Measurements from ENCODE around the gene OSM.
A peak's percentile ranks its signal among the peaks of the same experiment; 100 is the strongest.
"Not testable (repeated sequence)": the region's sequence is repeated elsewhere in the genome, so short reads cannot be mapped to it uniquely, and the experiment has no call there.

The OSM gene

DNA sequence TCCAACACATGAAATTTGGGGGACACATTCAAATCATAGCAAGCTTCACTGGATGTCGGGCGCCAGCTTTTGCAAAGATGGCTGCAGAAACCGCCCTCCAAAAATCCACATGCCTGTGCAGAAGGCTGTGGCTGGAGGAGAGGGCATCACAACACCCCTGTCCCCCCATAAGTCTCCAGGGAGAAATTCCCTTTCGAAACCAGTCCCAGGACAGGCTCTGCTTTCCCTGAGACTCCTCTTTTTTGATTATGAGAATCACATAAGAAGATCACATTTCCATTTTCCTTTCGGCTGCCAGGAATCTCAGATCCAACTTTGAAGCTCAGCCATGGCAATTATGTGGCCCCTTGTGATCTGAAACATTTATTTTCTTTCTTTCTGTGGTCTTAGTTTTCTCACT lies 29.8 kb downstream of the OSM start:
- no peak overlapping the region for H3K27ac Mint-ChIP-seq
- no peaks in the 10 kb centered on the region for H3K9me3 Mint-ChIP-seq
- H3K4me3 Mint-ChIP-seq = no peak overlapping the region
- H3K36me3 Mint-ChIP-seq = no peaks in the 10 kb centered on the region
- H3K4me1 Mint-ChIP-seq = no peaks in the 10 kb centered on the region
- H3K27me3 Mint-ChIP-seq = no peaks in the 10 kb centered on the region

DNA sequence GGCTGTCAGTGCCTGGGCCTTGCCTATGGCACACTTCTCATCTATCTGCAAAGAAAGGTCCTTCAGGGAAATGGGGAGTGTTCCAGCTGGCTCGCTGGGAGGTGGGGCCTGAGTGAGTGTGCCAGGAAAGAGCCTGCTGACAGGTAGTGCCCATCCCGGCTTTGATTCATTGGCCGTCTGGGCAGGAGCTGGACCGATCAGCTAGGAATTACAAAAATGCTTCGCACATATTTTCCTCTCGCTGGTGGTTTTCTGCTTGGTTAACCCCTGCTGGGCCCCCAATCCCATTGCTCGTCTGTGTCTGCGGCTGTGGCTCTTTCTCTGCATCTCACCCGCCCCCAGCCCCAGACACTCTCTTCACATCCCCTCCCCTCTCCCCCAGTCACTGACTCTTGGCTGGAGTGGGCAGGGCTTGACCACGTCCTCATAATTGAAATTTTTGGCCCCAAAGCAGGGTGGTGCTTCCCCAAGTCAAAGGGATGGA lies 30.9 kb downstream of the OSM start:
- H3K4me3 Mint-ChIP-seq = no peak overlapping the region
- H3K9me3 Mint-ChIP-seq = no peaks in the 10 kb centered on the region
- H3K36me3 Mint-ChIP-seq = no peaks in the 10 kb centered on the region
- no peaks in the 10 kb centered on the region for H3K27me3 Mint-ChIP-seq
- H3K27ac Mint-ChIP-seq = no peak overlapping the region
- H3K4me1 Mint-ChIP-seq = no peaks in the 10 kb centered on the region

- H3K4me1 Mint-ChIP-seq = no peaks in the 10 kb centered on the region
- no peaks in the 10 kb centered on the region for H3K36me3 Mint-ChIP-seq
- no peak overlapping the region for H3K4me3 Mint-ChIP-seq
- no peak overlapping the region for H3K27ac Mint-ChIP-seq
- H3K27me3 Mint-ChIP-seq = no peaks in the 10 kb centered on the region
- H3K9me3 Mint-ChIP-seq = no peaks in the 10 kb centered on the region
Observed at GRCh38 chr22:30234786-30235470, 31.7 kb downstream of the OSM start.

- H3K4me1 Mint-ChIP-seq, H3K27me3 Mint-ChIP-seq: not testable (repeated sequence)
Observed at GRCh38 chr22:30234325-30234724, 32.3 kb downstream of the OSM start.

DNA sequence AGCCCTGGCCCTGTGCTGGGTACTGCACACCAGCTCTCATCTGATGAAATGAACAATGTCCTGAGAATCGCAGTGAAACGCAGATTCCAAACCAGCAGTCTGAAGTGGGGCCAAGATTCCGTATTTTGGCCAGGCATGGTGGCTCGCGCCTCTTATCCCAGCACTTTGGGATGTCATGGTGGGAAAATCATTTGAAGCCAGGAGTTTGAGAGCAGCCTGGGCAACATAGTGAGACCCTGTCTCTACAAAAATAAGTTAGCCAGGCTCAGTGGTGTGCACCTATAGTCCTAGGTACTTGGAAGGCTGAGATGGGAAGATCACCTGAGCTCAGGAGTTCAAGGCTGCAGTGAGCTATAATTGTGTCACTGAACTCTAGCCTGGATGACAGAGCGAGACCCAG lies 33.1 kb downstream of the OSM start:
- H3K4me3 Mint-ChIP-seq = no peak overlapping the region
- H3K36me3 Mint-ChIP-seq = no peaks in the 10 kb centered on the region
- no peaks in the 10 kb centered on the region for H3K27me3 Mint-ChIP-seq
- H3K9me3 Mint-ChIP-seq = no peaks in the 10 kb centered on the region
- peaks cover 2% of the 10 kb centered on the region for H3K4me1 Mint-ChIP-seq
- no peak overlapping the region for H3K27ac Mint-ChIP-seq

More at GRCh38 chr22:30234325-30234724, 32.3 kb downstream of the OSM start:
- not testable (repeated sequence) for H3K36me3 Mint-ChIP-seq, H3K27ac Mint-ChIP-seq, H3K4me3 Mint-ChIP-seq, H3K9me3 Mint-ChIP-seq

- Mint-ChIP-seq H3K36me3 (no peaks in the 10 kb centered on the region), H3K27me3 (no peaks in the 10 kb centered on the region), H3K27ac (no peak overlapping the region), H3K9me3 (no peaks in the 10 kb centered on the region), H3K4me1 (peaks cover 7% of the 10 kb centered on the region), H3K4me3 (no peak overlapping the region)
Observed at GRCh38 chr22:30232716-30233218, 33.9 kb downstream of the OSM start.

DNA sequence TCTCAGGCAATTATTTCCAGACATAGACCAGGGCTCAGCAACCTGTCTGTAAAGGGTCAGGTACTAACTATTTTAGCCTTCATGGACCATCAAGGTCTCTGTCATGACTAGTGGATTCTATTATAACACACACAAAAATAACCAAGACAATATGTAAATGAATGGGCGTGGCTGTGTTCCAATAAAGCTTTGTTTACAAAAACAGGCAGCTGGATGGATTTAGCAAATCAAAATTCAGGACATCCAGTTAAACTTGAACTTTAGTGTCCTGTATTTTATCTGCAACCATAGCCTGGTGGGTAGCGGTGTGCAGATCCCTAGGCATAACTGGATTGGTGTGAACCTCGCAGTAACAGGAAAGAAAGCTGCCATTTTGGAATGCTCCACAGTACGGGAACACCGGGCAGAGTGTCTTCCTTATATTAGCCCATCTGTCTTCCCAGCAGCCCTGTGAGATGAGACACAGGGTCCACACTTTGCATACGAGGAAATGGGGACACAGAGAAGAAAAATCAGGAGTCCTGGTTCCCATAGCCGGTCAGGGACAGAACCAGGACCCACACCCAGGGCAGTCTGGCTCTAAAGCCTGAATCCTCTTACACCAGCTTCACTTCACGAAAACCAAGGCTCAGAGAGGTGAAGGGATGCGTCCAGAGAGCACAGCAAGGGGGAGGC lies 35.7 kb downstream of the OSM start:
- H3K4me1 Mint-ChIP-seq = peaks cover 22% of the 10 kb centered on the region
- no peak overlapping the region for H3K4me3 Mint-ChIP-seq
- no peaks in the 10 kb centered on the region for H3K9me3 Mint-ChIP-seq
- no peaks in the 10 kb centered on the region for H3K27me3 Mint-ChIP-seq
- H3K36me3 Mint-ChIP-seq = no peaks in the 10 kb centered on the region
- H3K27ac Mint-ChIP-seq = no peak overlapping the region

DNA sequence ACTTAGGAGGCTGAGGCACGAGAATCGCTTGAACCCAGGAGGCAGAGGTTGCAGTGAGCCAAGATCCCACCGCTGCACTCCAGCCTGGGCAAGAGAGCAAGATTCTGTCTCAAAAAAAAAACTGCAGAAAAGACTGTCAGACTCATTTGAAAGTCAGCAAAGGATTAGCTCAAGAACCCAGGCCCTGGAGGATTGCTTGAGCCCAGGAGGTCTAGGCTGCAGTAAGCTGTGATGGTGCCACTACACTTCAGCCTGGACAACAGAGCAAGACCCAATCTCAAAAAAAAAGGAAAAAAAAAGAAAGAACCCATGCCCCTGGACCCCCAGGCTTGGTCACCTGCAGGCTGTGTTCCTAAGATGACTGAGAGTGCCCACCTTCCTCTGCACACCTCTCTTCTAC lies 36.3 kb downstream of the OSM start:
- Mint-ChIP-seq H3K27me3 (no peaks in the 10 kb centered on the region), H3K4me1 (peaks cover 25% of the 10 kb centered on the region), H3K27ac (no peak overlapping the region), H3K9me3 (no peaks in the 10 kb centered on the region), H3K4me3 (no peak overlapping the region), H3K36me3 (no peaks in the 10 kb centered on the region)

- Mint-ChIP-seq H3K4me3 (no peak overlapping the region), H3K4me1 (peaks cover 39% of the 10 kb centered on the region), H3K27ac (no peak overlapping the region), H3K36me3 (no peaks in the 10 kb centered on the region), H3K27me3 (no peaks in the 10 kb centered on the region), H3K9me3 (no peaks in the 10 kb centered on the region)
Observed at GRCh38 chr22:30228509-30229359, 37.9 kb downstream of the OSM start.

DNA sequence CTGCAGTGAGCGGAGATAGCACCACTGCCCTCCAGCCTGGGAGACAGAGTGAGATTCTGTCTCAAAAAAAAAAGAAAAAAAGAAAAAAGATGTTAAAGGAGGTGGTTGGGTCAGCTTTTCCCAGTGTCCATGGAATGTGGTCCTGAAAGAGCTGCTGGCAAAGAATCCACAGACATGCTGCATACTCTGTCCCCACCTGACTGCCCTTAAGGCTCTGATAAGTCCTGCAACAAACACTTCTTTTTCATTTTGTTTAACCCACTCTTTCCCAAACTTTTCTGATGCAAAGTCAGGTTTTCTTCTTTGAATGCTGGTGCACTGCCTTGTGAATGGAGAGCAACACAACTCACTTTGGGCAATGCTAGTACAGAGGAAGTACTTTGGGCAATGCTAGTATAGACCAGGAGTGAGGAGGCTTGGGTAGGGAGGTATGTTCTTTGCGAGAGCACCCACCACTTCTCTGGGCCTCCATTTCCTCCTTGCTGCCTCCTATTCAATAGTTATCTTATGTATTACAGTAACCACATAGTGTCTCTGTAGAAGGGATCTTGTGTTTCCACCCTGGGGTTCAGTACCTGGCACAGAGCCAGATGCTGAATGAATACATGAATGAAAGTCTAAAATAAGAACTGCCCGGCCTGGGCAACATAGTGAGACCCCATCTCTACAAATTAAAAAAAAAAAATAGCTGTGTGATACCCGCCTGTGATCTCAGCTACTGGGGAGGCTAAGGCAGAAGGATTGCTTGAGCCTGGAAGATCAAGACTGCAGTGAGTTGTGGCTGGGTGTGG lies 39.0 kb downstream of the OSM start:
- no peaks in the 10 kb centered on the region for H3K36me3 Mint-ChIP-seq
- no peaks in the 10 kb centered on the region for H3K27me3 Mint-ChIP-seq
- no peaks in the 10 kb centered on the region for H3K9me3 Mint-ChIP-seq
- H3K4me1 Mint-ChIP-seq = peaks cover 49% of the 10 kb centered on the region
- H3K27ac Mint-ChIP-seq = no peak overlapping the region
- H3K4me3 Mint-ChIP-seq = no peak overlapping the region

DNA sequence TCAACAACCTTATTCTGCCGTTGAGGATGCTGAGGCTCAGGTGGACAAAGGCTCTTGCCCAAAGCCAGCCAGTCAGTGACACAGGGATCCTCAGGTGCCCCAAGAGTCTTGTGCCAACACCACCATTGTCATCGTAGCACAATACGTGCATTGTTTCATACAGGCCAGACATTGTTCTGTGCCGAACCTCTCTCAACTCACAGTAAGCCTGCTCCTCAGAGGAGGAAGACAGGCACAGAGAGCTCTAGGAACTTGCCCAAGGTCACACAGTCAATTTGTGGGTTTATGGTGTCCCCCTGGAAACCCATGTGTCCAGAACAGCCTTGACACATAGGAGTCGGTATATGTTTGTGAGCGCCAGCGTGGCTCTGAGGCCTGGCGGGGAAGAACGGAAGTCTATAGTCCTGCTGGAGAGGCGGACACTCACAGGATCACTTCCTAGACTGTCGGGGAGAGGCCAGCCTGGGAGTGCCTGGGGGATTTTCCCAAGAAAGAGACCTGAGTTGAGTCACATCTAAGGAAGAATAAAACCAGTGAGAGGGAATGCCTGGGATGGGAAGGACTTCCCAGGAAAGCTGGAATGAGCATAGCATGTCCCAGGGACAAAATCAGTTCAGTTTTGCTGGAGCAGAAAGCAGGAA lies 40.3 kb downstream of the OSM start:
- Mint-ChIP-seq H3K4me3 (no peak overlapping the region), H3K27ac (peak overlapping the region; percentile 42), H3K9me3 (no peaks in the 10 kb centered on the region), H3K36me3 (no peaks in the 10 kb centered on the region), H3K27me3 (no peaks in the 10 kb centered on the region), H3K4me1 (peaks cover 62% of the 10 kb centered on the region)

DNA sequence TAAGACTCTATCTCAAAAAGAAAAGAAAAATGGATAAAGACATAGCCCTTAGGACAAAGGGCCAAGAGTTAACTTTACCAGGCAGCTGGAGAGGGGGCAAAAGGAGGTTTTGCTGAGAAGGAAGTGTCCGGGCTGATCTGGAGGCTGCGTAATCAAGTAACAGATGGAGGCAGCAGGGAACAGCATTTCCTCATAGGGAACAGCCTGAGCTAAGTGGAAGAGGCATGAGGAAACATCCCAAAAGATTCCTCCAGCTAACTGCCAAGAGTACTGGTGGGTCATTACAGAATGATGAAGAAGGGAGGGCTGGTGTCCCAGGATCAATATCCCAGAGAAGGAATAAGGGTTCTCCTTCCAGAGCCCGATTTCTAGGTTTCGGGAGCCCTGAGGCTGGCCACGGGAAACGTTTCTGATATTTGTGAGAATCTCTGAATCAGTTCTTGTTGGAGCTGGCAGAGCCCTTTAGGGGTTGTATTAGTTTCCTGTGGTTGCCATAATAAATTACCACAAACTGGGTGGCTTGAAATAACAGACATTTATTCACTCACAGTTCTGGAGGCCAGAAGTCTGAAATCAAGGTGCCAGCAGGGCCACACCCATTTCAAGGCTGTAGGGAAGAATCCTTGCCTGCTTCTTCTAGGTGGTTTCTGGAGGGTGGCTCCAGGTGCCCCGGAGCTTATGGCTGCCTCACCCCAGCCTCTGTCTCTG lies 41.3 kb downstream of the OSM start:
- H3K27me3 Mint-ChIP-seq = no peaks in the 10 kb centered on the region
- H3K36me3 Mint-ChIP-seq = no peaks in the 10 kb centered on the region
- H3K4me1 Mint-ChIP-seq = peaks cover 71% of the 10 kb centered on the region
- H3K9me3 Mint-ChIP-seq = no peaks in the 10 kb centered on the region
- no peak overlapping the region for H3K4me3 Mint-ChIP-seq
- H3K27ac Mint-ChIP-seq = peak overlapping the region; percentile 63

DNA sequence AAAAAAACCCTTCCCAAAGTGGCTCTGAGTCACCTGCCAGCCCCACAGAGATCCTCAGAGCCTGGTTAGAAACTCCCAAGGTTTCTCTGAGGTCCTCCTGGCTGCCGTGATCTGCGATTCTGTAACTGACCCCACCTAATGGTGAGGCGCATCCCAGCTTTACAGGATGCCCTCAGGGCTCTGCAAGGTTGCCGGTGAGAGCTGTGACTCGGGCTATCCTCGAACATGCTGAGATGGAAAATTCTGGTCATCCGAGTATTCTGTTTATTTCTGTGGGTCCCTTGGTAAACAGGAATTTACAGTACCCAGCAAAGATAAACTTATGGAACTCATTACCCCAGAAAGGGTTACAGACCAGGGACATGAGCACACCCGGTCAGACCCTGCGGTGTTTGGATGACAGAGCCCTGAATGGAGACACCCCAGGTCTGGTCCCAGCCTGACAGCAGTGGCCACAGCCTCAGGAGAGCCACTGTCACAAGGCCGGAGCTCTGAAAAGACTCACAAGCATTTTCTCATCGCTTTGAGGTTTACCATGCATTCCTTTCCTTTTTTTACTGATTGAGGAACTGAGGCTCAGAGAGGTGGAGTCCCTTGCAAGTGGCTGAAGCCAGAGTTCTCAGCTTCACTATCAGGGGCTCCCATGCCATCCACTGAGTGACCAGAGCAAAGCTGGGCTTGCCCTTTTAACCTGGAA lies 42.3 kb downstream of the OSM start:
- Mint-ChIP-seq H3K27me3 (no peaks in the 10 kb centered on the region), H3K9me3 (no peaks in the 10 kb centered on the region), H3K27ac (peak overlapping the region; percentile 66), H3K4me3 (no peak overlapping the region), H3K36me3 (no peaks in the 10 kb centered on the region), H3K4me1 (peaks cover 82% of the 10 kb centered on the region)

- H3K27ac Mint-ChIP-seq = no peak overlapping the region
- H3K4me3 Mint-ChIP-seq = no peak overlapping the region
Observed at GRCh38 chr22:30223303-30223702, 43.3 kb downstream of the OSM start.

More at GRCh38 chr22:30223303-30223702, 43.3 kb downstream of the OSM start:
- Mint-ChIP-seq H3K27me3 (no peaks in the 10 kb centered on the region), H3K4me1 (peaks cover 85% of the 10 kb centered on the region), H3K36me3 (no peaks in the 10 kb centered on the region), H3K9me3 (no peaks in the 10 kb centered on the region)
